ENCODE data around the gene S100A10.

The S100A10 gene

GRCh38 chr1:151986501-151987190 is 7.0 kb downstream of the S100A10 start:
- no peak for DNase-seq

GRCh38 chr1:151985768-151986167 is 7.9 kb downstream of the S100A10 start:
- no peak for DNase-seq

DNA sequence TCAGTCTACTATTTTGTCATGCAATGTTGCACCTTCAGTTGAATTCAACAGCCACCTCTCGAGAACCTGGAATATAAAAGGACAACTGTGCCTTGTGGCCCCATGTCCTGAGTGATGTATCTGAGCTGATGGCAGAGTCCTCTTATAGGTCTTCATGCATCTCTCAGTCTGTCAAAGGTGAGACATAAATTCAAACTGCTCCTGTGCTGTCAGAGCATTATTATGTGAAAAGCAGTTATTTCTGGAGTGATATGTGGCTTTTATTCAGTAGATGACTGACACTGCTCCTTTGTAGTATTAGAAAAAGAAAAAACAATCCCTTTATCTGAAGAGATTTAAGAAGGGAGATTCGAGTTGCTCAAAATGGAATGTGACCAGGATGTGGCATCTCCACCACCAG is 8.4 kb downstream of the S100A10 start:
- DNase-seq = no peak

DNA sequence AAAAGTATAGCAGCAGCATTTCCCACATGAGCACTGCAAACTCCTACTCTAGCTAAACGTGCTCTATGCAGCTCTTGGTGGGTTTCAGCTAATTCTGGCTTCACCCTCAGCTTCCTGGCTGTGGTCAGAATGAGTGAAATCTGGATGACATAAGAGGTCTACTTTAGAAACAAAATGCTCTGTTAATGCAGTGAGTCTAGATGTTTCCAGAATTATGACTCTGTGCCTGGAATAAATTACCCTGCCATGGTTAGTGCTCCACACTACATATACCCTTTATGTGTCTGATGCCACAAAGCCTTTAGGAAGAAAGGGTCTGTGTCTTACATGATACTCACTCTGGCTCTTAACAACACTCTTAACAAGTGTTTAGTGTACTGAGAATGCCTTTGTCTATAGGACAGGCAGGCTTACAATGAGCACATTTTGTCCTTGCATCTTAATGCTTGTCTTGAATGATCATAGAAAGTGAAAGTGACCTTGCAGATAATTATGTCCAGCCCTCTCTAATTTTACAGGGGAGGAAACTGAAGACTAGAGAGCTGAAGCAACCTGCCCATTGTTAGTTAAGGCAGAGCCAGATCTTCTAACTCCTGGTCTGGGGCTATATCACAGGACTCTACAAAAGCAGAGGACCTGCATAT is 9.2 kb downstream of the S100A10 start:
- DNase-seq = peak in 1 of 5 donors; percentile 80

DNA sequence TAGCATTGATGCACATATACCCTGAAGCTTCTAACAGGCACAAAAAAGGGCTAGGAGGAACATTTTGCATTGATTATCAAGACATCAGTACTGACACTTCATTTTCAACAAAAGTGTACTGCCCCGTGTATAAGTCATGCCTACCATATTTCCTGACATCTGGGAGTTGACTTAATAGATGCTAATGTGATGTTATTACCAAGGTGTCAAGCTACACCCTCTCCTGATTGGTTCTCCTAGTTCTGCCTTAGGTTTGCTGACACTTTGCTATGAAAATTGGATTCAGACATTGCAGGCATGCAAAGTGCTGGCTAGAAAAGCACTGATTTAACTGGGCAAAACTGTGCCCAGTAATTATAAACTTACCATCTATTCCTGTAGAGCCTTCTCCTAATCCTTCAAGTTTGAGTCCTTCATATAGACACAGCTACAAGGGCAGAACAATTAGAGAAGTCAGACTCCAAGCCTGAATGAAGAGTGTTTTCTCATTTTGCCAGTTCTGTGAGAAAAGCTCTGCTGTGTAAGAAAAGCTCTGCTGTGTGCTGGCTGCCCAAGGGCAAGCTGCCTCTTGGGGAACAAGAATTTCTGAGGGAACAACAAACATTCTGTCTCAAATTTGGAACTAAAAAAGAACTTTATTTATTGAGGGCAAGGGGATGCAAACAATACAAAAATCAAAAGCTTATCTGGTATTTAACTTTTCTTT is 11.2 kb downstream of the S100A10 start:
- no peak for DNase-seq

GRCh38 chr1:151981178-151981525 is 12.5 kb downstream of the S100A10 start:
- no peak for DNase-seq

- no peak for DNase-seq
These were observed 13.1 kb downstream of the S100A10 start for GRCh38 chr1:151980287-151981177.

DNA sequence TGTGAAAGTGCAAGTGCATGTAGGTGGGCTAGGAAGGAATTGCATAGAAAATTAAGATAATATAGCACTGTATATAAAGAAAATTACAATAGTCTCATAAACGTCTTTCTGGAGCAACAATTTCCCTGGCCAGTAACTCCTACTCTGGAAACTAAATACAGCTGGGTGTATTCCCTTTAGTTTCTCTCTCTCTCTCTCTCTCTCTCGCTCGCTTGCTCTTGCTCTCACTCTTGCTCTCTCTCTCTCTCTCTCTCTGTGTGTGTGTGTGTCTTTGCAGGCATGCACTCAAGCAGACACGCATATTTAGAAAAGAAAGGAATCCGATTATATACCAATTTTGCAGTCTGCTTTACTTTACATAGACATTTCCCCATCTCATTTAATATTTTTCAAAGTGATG is 14.7 kb downstream of the S100A10 start:
- no peak for DNase-seq

DNA sequence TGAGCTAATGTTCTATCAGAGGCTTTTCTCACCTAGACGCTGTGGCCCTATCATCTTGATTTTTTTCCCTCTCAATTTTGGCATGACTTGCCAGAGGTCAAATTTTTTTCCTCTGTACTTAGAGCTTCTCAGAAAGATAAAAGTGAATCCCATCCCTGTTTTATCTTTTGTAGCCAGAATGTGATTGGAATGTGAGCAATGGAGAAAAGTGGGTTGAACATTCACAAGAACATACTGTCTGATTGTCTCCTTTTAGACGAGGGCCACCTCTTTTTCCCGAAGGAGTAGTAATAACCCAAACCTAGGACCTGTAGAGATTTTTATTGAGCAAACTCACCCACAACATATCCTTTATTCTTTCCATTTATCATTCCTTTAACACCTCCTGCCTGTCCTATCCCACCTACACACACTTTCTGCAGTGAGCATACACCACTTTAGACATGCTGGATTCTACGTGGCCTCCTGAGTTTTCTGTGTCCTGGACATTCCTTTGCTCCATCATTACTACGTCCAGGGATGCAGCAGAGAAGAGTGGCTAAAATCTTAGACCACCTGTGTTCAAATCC is 15.9 kb downstream of the S100A10 start:
- no peak for DNase-seq

DNA sequence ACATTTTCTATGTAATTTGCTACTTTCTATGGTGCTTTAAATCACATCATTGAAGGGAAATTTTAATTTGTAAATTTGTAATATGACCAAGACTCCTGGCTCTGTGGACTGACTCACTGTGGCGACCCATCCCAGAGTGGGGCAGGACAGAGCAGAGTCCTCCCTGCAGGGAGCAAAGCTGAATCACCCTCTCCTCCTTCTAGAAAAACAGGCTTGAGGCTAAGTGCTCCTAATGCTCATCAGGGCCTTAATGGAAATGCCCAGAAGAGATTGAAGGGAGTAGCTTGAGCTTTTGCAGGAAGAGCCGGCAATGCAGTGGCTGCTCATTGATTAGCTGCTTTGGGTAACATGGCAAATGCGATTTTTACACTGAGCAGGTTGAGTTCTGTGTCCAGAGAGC is 16.8 kb downstream of the S100A10 start:
- DNase-seq = no peak

- no peak for DNase-seq
These were observed 17.7 kb downstream of the S100A10 start for GRCh38 chr1:151976015-151976343.

DNA sequence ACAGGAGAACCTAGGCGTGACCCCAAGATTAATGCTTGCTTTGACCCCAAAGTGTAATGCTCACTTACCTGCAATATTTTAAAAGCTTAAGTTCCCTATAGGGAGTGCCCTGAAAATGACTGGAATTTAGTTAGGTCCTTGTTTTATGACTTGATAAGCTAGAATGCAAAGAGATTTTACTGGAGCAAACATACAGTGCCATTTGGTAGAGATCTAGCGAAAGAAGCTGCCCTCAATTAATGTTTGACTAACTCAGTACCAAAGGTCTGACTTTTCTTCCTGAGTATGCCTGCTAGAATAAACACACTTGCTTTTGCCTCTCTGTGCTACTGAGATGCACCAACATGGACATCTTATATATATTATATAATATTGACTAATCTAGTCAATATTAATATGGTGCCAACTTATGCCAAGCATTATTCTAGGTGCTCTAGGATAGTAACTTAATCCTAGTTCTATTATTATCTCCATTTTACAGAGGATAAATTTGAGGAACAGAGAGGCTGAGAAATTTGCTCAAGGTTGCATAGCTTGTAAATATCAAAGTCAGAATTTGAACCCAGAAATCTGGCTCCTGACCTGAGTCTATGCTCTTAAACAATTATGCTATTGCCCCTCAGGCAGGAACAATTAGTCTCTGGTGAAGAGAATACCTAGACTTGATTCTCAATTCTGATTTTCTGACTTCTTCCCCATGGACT is 18.2 kb downstream of the S100A10 start:
- DNase-seq = no peak

DNA sequence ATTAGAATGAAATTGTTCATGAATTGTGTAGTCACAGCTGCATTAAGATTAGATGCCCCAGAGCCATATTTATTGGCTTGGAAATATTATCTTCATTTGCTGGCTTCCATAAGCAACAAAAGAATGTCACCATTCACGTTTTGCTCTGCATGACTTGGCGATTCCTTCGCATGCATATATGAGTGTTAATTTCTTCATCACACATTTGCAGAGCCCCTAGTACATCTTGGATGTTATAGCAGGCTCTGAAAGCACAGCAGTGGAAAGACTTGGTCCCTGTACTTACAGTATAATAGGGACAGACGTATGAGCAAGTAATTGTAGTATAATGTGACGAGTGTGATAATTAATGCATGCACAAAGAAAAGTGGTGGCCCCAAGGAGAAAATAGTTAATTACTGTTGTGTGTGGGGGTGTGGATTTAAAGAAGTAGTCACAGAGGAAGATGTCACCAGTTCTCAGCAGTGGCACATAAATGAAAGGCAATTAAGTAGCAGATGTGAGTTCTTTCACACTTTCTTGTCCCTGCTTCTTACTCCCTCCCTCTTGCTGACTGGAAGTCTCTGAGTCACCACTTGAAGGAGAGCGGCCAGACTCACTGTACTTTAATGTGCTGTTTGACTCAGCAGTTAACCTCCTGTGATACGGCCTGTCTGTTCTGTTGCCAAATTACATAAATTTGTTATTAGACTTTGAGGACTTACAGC is 21.0 kb downstream of the S100A10 start:
- peak in 1 of 5 donors; percentile 78 for DNase-seq

DNA sequence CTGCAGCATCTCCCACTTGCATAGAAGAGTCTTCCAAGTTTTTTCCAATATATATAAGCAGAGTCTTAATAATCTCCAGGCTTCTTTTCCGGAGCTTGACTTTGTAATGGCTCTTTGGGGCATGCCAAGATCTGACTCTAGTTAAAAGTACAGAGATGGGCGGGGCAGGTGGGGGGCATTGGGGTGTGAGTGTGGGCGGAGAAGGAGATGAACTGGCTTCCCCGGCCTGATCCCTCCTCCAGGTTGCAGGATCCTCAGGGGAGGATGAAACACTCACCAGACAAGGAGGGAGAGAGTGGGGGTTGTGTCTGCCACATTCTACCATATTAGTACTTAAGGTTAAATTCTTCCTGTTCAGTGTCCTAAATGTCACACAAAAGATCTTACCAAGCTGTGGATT is 23.0 kb downstream of the S100A10 start:
- no peak for DNase-seq

GRCh38 chr1:151970128-151970527 is 23.5 kb downstream of the S100A10 start:
- DNase-seq = no peak

GRCh38 chr1:151968791-151969399 is 24.8 kb downstream of the S100A10 start:
- DNase-seq = no peak

DNA sequence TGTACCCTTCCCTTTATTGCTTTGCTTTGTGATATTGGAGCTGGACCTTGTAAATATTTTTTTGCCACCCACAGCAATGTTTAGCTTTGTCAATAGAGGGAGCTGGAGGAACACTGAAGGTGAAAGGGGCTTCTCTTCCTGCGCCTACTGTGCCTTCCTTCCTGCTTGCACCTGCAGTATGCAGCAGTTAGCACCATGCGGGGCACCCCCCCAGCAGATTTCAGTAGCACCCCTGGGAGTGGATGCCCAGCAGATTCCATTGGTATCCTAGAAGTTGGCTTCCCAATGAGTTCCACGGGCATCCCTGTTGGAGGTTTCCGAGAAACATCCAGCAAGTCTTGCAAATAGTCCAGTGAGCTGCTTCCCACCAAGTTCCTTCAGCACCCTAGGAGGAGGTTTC is 25.6 kb downstream of the S100A10 start:
- DNase-seq = peak in 4 of 5 donors; percentile 26 to 75 (median 38)

DNA sequence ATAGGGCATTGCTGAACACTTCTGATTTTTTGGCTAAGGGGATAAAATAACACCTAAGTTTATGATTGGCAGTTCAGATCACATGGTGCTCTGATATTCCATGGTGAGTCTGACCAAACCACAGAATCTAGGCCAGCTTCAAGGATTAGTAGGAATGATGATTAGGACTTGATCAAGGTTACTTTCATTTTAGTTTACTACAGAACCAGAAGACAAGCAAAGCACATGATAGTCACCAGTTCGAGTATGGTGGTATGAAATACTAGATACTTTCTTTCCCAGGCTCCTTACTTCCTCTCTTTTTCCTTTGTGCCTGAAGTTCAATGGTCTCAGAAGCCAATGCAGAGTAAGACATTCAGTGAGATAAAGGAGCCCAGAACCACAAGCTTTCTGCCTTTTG is 26.6 kb downstream of the S100A10 start:
- no peak for DNase-seq

DNA sequence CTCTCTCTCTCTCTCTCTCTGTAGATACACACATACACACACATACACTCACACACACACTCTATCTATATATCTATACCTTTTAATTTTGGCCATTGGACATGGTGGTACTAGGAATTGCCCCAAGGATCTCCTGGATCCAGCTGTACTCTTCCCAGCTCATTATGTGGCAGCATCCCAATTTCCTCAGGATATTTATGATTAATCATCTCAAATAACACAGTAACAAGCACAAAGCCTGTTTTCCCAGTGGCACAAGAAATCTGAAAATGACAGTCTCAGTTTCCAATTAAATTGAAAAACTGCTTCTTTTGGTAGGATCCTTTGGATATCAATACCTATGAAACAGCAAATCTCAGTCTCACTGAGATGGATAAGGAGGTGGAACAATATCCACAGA is 27.6 kb downstream of the S100A10 start:
- DNase-seq = no peak

DNA sequence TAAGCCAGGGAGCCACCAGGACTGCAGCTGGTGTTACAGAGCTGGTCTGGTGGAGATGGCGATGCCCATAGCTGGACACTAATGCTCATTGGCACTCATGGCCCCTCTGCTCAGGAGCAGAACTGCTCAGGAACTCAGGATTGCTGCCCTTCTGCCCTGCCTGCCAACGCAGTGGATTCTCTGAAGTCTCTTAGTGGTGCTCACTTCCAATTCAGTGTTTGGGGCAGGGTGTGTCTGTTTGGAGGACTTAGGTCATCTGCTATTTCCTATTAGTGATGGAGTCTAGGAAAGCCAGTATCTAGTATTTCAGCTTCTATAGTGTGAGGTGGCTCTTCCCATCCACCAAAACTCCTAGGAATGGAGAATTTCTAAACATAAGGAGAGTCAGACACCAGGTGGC is 29.1 kb downstream of the S100A10 start:
- no peak for DNase-seq

- DNase-seq = no peak
These were observed 30.4 kb downstream of the S100A10 start for GRCh38 chr1:151963288-151963687.
